ENCODE measurements around the gene SESN3.
"Not testable (repeated sequence)": the region's sequence is repeated elsewhere in the genome, so short reads cannot be mapped to it uniquely, and the experiment has no call there.

DNA sequence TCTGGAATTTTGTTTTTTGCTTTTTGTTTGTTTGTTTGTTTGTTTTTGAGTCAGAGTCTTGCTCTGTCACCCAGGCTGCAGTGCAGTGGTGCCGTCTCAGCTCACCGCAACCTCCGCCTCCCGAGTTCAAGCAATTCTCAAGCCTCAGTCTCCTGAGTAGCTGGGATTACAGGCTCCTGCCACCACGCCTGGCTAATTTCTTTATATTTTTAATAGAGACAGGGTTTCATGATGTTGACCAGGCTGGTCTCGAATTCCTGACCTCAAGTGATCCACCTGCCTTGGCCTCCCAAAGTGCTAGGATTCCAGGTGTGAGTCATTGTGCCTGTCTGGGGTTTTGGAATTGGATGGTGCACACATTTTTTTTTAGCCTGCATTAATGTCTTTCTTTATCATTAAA, 20.9 kb upstream of the SESN3 start:
- TF ChIP-seq, protein P1, sequence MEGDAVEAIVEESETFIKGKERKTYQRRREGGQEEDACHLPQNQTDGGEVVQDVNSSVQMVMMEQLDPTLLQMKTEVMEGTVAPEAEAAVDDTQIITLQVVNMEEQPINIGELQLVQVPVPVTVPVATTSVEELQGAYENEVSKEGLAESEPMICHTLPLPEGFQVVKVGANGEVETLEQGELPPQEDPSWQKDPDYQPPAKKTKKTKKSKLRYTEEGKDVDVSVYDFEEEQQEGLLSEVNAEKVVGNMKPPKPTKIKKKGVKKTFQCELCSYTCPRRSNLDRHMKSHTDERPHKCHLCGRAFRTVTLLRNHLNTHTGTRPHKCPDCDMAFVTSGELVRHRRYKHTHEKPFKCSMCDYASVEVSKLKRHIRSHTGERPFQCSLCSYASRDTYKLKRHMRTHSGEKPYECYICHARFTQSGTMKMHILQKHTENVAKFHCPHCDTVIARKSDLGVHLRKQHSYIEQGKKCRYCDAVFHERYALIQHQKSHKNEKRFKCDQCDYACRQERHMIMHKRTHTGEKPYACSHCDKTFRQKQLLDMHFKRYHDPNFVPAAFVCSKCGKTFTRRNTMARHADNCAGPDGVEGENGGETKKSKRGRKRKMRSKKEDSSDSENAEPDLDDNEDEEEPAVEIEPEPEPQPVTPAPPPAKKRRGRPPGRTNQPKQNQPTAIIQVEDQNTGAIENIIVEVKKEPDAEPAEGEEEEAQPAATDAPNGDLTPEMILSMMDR (IDR thresholded peaks at IDR 0.05), result not testable (repeated sequence)
- TF ChIP-seq POLR2A (IDR thresholded peaks at IDR 0.05), result not testable (repeated sequence)

All from right lobe of liver (tissue), 4 donors.